GM12874 (cell line): Measurements from ENCODE around the gene SUGCT.

Experiments used
- TF ChIP-seq, protein P1 (sequence below): IDR thresholded peaks from 2 replicates; pipeline ENCODE4 v1.5.1; 2011; ENCODE audit warnings: low read depth, mild to moderate bottlenecking, control low read depth, low read length, moderate library complexity; ENCODE audit not compliant: insufficient read depth

The SUGCT gene

GRCh38 chr7:40436710-40437109 is 301.9 kb downstream of the SUGCT start:
- TF ChIP-seq, protein P1, sequence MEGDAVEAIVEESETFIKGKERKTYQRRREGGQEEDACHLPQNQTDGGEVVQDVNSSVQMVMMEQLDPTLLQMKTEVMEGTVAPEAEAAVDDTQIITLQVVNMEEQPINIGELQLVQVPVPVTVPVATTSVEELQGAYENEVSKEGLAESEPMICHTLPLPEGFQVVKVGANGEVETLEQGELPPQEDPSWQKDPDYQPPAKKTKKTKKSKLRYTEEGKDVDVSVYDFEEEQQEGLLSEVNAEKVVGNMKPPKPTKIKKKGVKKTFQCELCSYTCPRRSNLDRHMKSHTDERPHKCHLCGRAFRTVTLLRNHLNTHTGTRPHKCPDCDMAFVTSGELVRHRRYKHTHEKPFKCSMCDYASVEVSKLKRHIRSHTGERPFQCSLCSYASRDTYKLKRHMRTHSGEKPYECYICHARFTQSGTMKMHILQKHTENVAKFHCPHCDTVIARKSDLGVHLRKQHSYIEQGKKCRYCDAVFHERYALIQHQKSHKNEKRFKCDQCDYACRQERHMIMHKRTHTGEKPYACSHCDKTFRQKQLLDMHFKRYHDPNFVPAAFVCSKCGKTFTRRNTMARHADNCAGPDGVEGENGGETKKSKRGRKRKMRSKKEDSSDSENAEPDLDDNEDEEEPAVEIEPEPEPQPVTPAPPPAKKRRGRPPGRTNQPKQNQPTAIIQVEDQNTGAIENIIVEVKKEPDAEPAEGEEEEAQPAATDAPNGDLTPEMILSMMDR: no peak

DNA sequence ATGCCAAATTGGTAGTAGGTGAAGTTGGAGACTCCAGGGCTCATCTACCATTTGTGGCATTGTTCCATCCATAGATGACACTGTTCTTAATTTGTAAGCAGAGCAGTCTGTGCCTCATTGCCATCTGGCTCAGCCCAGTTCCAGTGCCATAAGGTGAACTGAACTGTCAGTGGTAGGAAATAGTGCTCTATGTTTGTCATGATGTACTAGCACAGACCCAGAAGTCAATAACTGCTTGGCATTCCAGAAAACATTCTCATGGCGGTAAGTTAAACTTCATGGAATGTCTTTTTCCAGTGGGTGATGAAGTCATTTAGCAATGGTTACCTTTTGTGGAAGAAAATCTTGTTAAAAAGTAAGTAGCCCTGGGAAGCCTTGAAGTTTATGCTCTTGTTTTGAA is 302.7 kb downstream of the SUGCT start:
- TF ChIP-seq, protein P1: no peak

DNA sequence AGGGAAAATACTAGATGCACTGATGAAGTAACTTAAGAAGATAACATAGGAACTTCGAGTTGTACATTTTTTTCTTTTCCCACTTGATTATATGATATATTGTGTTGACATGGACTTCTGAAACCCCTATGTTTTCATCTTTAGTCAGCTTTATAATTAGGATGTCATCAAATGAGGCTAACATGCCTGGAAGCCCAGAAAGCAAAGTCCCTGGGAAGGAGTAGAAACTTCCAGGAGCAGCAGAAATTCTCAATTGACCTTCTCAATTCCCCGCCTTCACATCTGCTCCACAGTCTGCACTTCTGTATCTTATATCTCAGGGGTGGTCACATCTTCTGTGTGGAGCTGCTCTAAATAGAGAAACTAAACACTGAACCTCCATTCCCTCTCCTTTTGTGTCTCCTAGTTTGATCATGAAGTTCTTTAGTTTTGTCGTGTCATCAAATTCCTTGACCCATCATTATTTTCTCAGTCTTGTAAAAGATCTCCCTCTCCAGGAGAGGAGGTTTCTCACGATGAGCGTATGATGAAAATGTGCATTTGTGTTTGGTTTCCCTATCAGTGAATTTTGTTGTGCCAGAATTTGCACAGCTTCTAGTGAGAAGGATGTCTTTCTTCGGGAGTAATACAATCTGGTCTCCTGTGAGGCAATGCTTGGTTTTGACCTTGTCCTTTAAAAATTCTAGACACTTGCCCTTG is 303.3 kb downstream of the SUGCT start:
- TF ChIP-seq, protein P1: no peak

DNA sequence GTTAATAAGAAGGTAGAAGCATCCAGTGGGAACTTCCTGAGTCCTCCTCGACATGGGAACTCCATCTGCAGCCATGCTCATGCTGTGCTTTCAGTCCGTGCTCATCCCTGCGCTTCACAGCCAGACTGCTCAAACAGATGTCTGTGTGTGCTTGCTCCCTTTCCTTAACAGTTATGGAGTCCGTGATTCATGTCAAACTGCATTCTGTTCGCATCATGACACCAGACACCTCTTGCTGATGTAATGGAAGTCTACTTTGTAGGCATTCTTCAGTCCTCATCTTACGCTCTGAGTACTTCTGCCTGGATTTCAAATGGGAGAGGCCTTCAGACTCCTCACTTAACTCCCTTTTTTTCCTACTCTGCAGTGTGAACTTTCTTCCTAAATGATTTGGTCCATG is 304.9 kb downstream of the SUGCT start:
- TF ChIP-seq, protein P1: no peak

GRCh38 chr7:40447345-40447744 is 312.5 kb downstream of the SUGCT start:
- TF ChIP-seq, protein P1: no peak

- TF ChIP-seq, protein P1: no peak
Observed at GRCh38 chr7:40455485-40455884, 320.7 kb downstream of the SUGCT start.

DNA sequence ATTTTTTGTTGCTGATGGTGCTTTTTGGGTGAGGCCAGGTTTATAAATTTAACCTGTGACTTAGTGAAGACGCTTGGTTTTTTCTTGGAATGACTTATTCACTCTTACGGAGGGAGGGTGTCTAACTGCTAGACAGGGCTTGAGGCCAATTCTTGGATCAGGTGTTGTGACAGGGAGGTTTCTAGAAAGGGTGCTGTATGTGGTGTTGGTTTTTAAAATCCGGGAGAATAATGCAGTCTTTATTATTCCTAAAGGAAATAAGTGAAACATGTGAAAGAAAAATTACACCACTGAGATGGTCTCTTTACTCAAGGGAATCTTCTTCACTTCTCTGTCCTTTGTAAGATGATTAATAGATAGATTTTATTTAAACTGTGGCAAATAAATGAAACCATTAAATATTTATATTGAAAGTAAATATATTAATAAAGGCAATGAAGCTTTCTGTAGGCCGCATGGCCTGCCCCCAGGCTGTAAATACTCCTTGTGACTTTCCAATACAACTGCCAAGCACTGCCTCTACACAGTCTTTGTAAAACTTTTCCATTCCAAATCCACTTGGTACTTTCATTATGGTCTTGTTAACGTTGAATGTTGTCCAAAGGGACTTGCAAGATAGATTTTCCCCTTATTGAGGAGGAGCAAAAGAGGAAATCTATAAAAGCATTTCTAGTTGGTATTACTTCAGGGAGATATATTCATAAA is 323.1 kb downstream of the SUGCT start:
- TF ChIP-seq, protein P1: no peak
